HepG2 (cell line): ENCODE results near the gene VWCE. TPM values are rescaled to one million over a fixed set of nuclear protein-coding genes. Genes with fewer than 3 reads are reported as not detected.

ENCODE experiments used
- ATAC-seq: fragments of 200-7000 bp; cut with Tn5 transposase; 3 replicates; pipeline ENCODE4 v1.9.1; 2020; ENCODE audit warnings: mild to moderate bottlenecking, moderate library complexity
- BruUV-seq: library from RNA; stranded (reverse); fragments of 400-500 nt; replicated peaks from 2 replicates; lab custom pipeline; 2021; lab: Mats Ljungman, UMichigan
- CTCF ChIA-PET: fragments of 300-600 bp; formaldehyde crosslinking; extraction: SDS; loops from one replicate; lab custom pipeline; 2021; ENCODE audit warnings: low total read pairs, inconsistent platforms, low intra/inter-chr PET ratio; lab: Yijun Ruan, JAX
- POLR2A ChIA-PET: fragments of 350-600 bp; sonication (Branson Sonifier 250); formaldehyde crosslinking; loops from one replicate; lab custom pipeline; 2020; ENCODE audit warnings: antibody characterized with exemption, inconsistent platforms; lab: Yijun Ruan, JAX
- DNase-seq: peaks from one replicate; pipeline ENCODE4 v3.0.0-alpha.2; 2015; ENCODE audit warnings: low spot score
- FAIRE-seq: peaks from 3 replicates; lab custom pipeline; 2011; peaks lifted over from hg19 to GRCh38; lab: Jason Lieb, UNC
- H2AFZ ChIP-seq: one replicate; pipeline ENCODE4 v1.6.1; 2011; ENCODE audit warnings: low read length, inconsistent platforms
- H3K27ac ChIP-seq: fragments of 300-600 bp; 3 replicates; pipeline ENCODE4 v1.8.0; 2011; ENCODE audit warnings: mixed run types, mild to moderate bottlenecking, mixed read lengths, low read length, inconsistent platforms; ENCODE audit not compliant: insufficient read depth; ENCODE audit errors: extremely low read length
- H3K27me3 ChIP-seq, 2 experiments: fragments of 200-600 bp in 1 of 2; 2 replicates in 1 of 2; 3 replicates in 1 of 2; pipeline versions ENCODE4 v1.6.0 to v1.8.0; 2011; ENCODE audit warnings: low read length in 2 of 2, mild to moderate bottlenecking in 2 of 2, moderate library complexity in 2 of 2, inconsistent platforms in 1 of 2; ENCODE audit not compliant: insufficient read depth in 2 of 2, control insufficient read depth in 1 of 2
- H3K36me3 ChIP-seq, 2 experiments: fragments of 200-600 bp in 1 of 2; replicated peaks in 1 of 2; 2 replicates in 1 of 2; 3 replicates in 1 of 2; pipeline versions ENCODE4 v1.5.1 to v1.8.0; 2011; ENCODE audit warnings: low read length in 2 of 2, inconsistent platforms in 1 of 2; ENCODE audit not compliant: insufficient read depth in 2 of 2, control insufficient read depth in 1 of 2
- H3K4me1 ChIP-seq: 2 replicates; pipeline ENCODE4 v1.5.1; 2012; ENCODE audit warnings: low read length, inconsistent platforms; ENCODE audit not compliant: insufficient read depth
- H3K4me2 ChIP-seq: 2 replicates; pipeline ENCODE4 v1.6.0; 2011; ENCODE audit warnings: low read depth, low read length, inconsistent platforms
- H3K4me3 ChIP-seq, 3 experiments: fragments of 200-600 bp in 1 of 3; sonication (generic), shearing (Covaris generic) in 1 of 3; replicated peaks in 1 of 3; 2 replicates each; pipeline ENCODE4 v1.5.1; 2011 to 2016; ENCODE audit warnings: low read length in 3 of 3, inconsistent platforms in 2 of 3, low read depth in 2 of 3, mild to moderate bottlenecking in 2 of 3, control low read depth in 1 of 3, mixed read lengths in 1 of 3; ENCODE audit not compliant: insufficient read depth in 1 of 3
- H3K79me2 ChIP-seq: one replicate; pipeline ENCODE4 v1.6.1; 2011; ENCODE audit warnings: low read length, inconsistent platforms; ENCODE audit not compliant: insufficient read depth
- H3K9ac ChIP-seq: 2 replicates; pipeline ENCODE4 v1.6.0; 2011; ENCODE audit warnings: mild to moderate bottlenecking, low read depth, low read length, inconsistent platforms; ENCODE audit not compliant: insufficient read depth
- H3K9me3 ChIP-seq: 2 replicates; pipeline ENCODE4 v1.5.1; 2012; ENCODE audit warnings: mild to moderate bottlenecking, low read length
- H4K20me1 ChIP-seq: 2 replicates; pipeline ENCODE4 v1.6.0; 2011; ENCODE audit warnings: inconsistent platforms, mild to moderate bottlenecking, low read length, moderate library complexity; ENCODE audit not compliant: insufficient read depth
- AGO2 ChIP-seq: fragments of 200-400 bp; formaldehyde crosslinking; optimal IDR thresholded peaks from 2 replicates; pipeline ENCODE3; 2017; ENCODE audit warnings: mild to moderate bottlenecking, low read depth, low read length, moderate library complexity
- RBFOX2 ChIP-seq: fragments of 200-400 bp; formaldehyde crosslinking; IDR thresholded peaks from 2 replicates; pipeline ENCODE4 v1.6.1; 2017; ENCODE audit warnings: low read depth, mild to moderate bottlenecking, low read length
- RBM22 ChIP-seq: fragments of 200-400 bp; formaldehyde crosslinking; optimal IDR thresholded peaks from 2 replicates; pipeline ENCODE3; 2017; ENCODE audit warnings: mild to moderate bottlenecking, low read length, moderate library complexity
- ZNF724P ChIP-seq: sonication (generic); formaldehyde crosslinking; IDR thresholded peaks from 2 replicates; pipeline ENCODE4 v1.8.0; 2022; ENCODE audit warnings: missing genetic modification reagents, borderline replicate concordance
- WGBS: methylation state at CpG from one replicate; pipeline ENCODE4 v1.1.6; 2017; ENCODE audit warnings: low lambda C conversion rate; 5-methylcytosine and 5-hydroxymethylcytosine counted together
- in situ Hi-C: cut with HindIII; loops from 2 replicates; pipeline ENCODE4 v1.10.0; 2017; ENCODE audit warnings: low pct_unique_long_range_greater_than_20kb; ENCODE audit not compliant: extremely low pct_ligation_motif_present
- intact Hi-C: fragments of 100-400 bp; cut with micrococcal nuclease; formaldehyde crosslinking; loops from one replicate; pipeline ENCODE4 v1.10.0; 2022; ENCODE audit not compliant: unreplicated experiment
- polyA plus RNA-seq, 8 experiments: library from polyadenylated mRNA; depleted of rRNA in 3 of 8; stranded (reverse) in 7 of 8; unstranded in 1 of 8; fragments of >200 nt; fragmentation: Illumina TruSeq in 4 of 8; extraction: Trizol in 4 of 8; gene quantifications; 2 replicates each; pipeline versions ENCODE4 v1.2.1 to v1.2.3, GENCODE V29; 2011 to 2016; ENCODE audit warnings: low read depth in 4 of 8, missing spikeins in 1 of 8, mixed read lengths in 1 of 8; ENCODE audit not compliant: insufficient read depth in 1 of 8
- total RNA-seq, 5 experiments: library from RNA; depleted of rRNA; stranded (reverse); fragments of >200 nt; fragmentation: Illumina TruSeq; extraction: Trizol; gene quantifications; 2 replicates each; pipeline ENCODE4 v1.2.3, GENCODE V29; 2016; ENCODE audit warnings: low read depth in 1 of 5

The VWCE gene
- total and polyA plus RNA-seq, 2 of the 13 experiments (the other 11 are each of a cell fraction or from before 2014, with no cell fraction given) = 27.6 to 58.3 TPM

DNA sequence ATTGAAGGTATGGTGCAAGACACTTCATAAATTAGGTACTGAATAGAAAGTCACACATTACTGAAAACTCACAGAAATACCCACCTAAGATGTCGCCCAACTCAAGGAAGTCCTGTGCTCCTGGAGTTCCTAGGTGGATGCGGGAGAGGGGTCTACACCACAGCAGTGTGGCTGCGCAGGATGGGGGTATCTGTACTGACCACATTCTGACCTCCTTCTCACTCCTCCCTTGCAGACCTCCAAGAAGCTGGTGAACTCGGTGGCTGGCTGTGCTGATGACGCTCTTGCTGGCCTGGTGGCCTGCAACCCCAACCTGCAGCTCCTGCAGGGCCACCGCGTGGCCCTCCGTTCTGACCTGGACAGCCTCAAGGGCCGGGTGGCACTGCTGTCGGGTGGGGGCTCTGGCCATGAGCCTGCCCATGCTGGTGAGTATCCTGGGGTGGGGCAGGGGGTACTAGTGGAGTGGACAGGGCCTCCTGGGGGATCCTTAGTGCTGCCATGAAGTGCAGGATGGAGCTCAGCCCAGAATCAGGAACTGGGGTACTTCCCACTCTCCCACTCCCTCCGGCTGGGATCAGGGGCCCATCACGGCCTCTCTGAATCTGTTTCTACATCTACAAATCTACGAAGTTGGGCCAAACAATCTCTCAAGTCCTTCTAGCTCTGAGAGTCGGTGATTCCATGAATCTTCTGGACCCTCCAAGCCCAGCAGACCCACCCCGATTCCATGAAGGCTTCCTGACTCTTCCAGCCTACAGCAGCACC lies 42.8 kb upstream of the VWCE start:
- 98% methylated on average over 11 of the region's 15 CpGs for WGBS
- no peak overlapping the region for H3K4me3 ChIP-seq
- DNase-seq = no peak
- peaks cover 33% of the 10 kb centered on the region for H3K4me1 ChIP-seq
- H3K27me3 ChIP-seq = no peaks in the 10 kb centered on the region; a peak in 1 of 5 replicates
- in situ Hi-C loops (loop anchor here (5.0 kb wide), 1 partner anchor 49 kb away; no protein-coding TSS in a partner anchor), intact Hi-C loops (loop anchor here (2.0 to 10.0 kb wide), 2 partner anchors 55 to 83 kb away; partner anchors contain the start of gene TMEM216)
- BruUV-seq = no TSS peak
- H2AFZ ChIP-seq = no peak overlapping the region
- no peak for ATAC-seq
- peak; percentile 55; the same call in 1 of the 2 replicates for TF ChIP-seq RBFOX2
- TF ChIP-seq AGO2 = peak; percentile 38
- TF ChIP-seq ZNF724P (CRISPR knock-in tag) = no peak
- TF ChIP-seq RBM22 = peak; percentile 48
- POLR2A ChIA-PET = interaction anchor here (1.0 to 1.3 kb wide), 4 partner anchors 11 to 54 kb away, joined by 3 to 5 read pairs (median 3); partner anchors contain the start of genes TMEM138 and TMEM216
- H4K20me1 ChIP-seq = 0 out of 2 replicates have a peak, but pooled peaks cover 4% of the 10 kb centered on the region
- no peak overlapping the region for H3K9ac ChIP-seq
- no peak overlapping the region for H3K27ac ChIP-seq
- no peaks in the 10 kb centered on the region for H3K9me3 ChIP-seq
- H3K36me3 ChIP-seq = peaks cover 30 to 48% of the 10 kb centered on the region in 2 experiments
- peaks cover 44% of the 10 kb centered on the region for H3K79me2 ChIP-seq
- no peak for FAIRE-seq
- no peak overlapping the region for H3K4me2 ChIP-seq
- CTCF ChIA-PET = interaction anchor here (4.1 kb wide), 1 partner anchor 47 kb away, joined by 69 read pairs; no protein-coding TSS in a partner anchor
